NCI-H226 (cell line): ENCODE data around the gene OR2J1.
A peak's percentile ranks its signal among the peaks of the same experiment; 100 is the strongest.
"Not testable (repeated sequence)": the region's sequence is repeated elsewhere in the genome, so short reads cannot be mapped to it uniquely, and the experiment has no call there.

Source experiments
- DNase-seq: peaks from one replicate; pipeline ENCODE4 v3.0.0-alpha.2; 2015

The OR2J1 gene

GRCh38 chr6:29099190-29099589, at the start of gene OR2J1:
TSS of gene OR2J1 (plus strand) at chr6:29099490. CDS start at chr6:29100943, 1,453 bp downstream.
- DNase-seq, result no peak

DNA sequence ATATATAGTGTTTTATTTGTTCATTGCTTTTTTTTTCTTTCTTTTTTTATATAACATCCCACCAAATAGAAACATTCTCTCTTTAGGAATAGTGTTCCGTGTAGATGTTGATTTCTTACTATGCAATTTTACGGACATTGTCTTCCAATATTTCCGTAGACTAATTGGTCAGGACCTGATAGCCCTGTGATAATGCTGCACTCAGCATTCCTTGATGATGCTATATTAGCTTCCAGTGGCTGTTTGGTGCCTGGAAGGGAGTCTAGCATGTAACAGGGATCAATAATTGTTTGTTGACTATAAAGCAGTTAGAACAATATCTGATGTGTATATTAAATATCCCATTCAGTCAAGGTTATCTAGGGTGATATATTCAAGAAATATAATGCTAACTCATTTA, 47.6 kb upstream of the OR2J1 start:
- DNase-seq, result no peak

GRCh38 chr6:29071831-29072723, 27.2 kb upstream of the OR2J1 start:
- DNase-seq, result peak; percentile 6

GRCh38 chr6:29079203-29079602, 20.1 kb upstream of the OR2J1 start:
- DNase-seq, result no peak

- no peak for DNase-seq
Observed at GRCh38 chr6:29081312-29081711, 18.0 kb upstream of the OR2J1 start.

GRCh38 chr6:29082457-29082856, 16.8 kb upstream of the OR2J1 start:
- no peak for DNase-seq

DNA sequence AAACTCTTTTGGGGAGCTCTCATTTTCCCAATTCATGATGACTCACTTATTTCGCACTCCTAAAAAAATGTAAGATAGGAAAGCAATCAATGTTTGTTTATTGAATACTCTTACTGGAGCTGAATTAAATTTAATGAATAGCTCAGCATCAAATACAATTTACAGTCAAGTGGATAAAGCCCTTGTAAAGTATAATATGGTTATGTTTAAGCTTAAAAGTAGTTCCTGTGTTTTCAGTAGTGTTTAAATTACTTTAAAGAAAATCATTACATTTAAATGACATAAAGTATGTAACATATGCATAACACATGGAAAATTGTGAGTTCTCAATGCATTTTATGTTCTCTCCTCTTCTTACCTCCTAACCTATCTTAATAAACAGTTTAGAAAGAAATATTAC, 12.1 kb upstream of the OR2J1 start, which contains the start of gene OR2B3:
Gene OR2B3 (minus strand): TSS at position 101 of the 400 bp plus-strand sequence. CDS start 65 bp downstream, at position 36.
- DNase-seq, result no peak

DNA sequence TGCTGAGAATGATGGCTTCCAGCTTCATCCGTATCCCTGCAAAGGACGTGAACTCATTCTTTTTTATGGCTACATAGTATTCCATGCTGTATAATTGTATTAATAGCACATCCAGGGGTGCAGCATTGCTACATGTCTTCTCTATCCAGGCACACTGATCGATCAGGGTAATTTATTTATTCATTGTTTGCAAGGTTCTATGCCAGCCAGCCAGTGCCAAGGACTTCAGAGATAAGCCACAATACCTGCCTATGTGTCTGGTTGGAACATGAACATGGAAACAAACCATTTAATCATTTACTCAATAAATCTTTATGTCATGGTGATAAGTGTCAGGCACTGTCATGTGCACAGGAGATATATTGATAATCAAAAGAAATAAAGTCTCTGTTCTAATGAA, 6.3 kb upstream of the OR2J1 start:
- no peak for DNase-seq

DNA sequence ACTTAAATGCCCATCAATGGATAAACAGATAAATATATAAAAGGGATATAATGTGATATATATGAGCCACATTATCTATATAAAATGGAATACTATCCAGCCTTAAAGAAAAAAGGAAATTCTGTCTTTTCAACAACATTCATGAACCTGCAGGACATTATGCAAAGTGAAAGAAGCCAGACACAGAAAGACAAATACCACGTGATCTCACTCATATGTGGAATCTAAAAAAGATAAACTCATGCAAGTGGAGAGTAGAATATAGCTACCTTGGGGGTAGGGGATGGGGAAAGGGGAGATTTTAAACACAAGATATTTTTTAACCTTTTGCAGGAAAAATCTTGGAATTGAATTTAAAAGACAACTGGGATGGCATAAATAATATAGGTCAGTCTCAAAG, 1.5 kb upstream of the OR2J1 start:
- no peak for DNase-seq

DNA sequence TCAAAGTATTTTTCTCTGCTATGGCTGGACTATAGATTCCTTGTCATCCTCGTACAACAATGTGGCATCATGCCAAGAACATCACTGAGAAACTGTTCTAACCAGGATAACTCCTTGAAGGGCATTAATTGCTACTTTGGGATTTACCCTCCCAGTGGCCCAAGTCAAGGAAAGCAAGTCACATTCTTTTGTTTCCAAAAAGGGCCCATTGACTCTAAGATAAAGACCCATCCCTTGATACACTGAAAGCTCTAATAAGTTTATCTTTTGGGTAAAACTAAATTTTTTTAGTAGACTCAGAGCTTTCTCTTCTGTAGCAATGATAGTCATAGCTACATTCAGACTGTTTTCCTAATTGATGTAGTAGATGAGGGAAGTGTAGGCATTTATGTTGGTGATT, 8.5 kb downstream of the OR2J1 start, which contains the start of gene OR2J3:
Gene OR2J3 (plus strand): TSS at position 301 of the 400 bp plus-strand sequence. CDS start 3,833 bp downstream, outside the sequence.
- no peak for DNase-seq

GRCh38 chr6:29112135-29112534, 12.8 kb downstream of the OR2J1 start:
- DNase-seq, result no peak

DNA sequence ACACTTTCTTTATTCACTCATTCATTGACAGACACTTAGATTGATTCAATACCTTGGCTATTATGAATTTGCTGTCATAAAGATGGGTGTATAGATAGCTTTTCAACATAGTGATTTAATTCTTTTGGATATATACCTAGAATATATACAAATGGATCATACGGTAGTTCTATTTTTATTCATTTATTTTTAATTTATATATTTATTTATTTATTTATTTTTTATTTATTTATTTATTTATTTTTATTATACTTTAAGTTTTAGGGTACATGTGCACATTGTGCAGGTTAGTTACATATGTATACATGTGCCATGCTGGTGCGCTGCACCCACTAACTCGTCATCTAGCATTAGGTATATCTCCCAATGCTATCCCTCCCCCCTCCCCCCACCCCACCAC, 15.7 kb downstream of the OR2J1 start:
- not testable (repeated sequence) for DNase-seq

DNA sequence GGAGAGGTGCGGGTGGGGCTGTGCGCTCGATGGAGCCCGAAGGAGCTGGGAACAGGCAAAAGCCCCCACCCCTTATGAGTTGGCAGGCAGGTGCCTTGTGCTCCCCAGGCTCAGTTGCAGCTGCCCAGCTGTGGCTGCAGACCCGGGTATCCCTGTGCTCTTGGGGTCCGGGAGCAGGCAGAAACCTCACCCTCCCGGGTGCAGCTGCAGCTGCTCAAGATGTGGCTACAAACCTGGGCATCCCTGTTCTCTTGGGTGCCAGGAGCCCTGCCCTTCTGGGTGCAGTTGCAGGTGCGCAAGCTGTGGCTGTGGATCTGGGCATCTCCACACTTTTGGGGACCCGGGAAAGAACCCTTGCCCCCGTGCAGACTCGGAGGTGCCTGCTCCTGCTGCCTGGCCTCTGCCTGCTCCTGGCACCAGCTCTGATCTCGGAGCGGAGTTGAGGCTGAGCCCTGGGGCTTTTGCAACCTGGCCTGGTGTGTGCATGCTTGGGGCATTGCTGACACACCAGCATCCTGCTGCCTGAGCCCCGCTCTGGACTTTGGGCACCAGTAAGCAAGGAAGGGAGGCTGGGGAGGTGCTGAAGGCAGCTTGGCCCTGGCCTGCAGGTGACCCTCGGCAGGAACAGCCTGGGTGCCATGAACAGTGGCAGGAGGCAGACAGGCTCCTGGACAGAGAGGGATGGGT, 30.2 kb downstream of the OR2J1 start:
- no peak for DNase-seq

DNA sequence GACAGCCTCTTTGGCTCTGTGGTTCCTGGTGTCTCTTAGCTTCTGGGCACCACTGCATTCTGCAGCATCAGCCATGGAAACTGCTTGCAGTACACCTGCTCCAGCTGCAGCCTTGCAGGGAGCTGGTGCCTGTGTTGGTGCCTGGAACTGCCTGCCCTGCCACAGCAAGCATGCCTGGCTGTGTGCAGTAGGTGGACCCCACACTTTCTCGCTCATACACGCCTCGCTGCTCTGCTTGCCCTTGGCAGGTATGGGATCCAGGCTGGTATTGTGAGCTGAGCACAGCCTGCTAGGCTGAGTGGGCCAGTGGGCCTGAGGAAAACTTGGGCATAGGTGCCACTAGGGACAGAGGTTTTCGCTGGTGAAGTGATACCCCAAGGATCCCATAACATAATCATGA, 31.4 kb downstream of the OR2J1 start:
- no peak for DNase-seq

GRCh38 chr6:29131691-29132090, 32.4 kb downstream of the OR2J1 start:
- DNase-seq, result no peak

DNA sequence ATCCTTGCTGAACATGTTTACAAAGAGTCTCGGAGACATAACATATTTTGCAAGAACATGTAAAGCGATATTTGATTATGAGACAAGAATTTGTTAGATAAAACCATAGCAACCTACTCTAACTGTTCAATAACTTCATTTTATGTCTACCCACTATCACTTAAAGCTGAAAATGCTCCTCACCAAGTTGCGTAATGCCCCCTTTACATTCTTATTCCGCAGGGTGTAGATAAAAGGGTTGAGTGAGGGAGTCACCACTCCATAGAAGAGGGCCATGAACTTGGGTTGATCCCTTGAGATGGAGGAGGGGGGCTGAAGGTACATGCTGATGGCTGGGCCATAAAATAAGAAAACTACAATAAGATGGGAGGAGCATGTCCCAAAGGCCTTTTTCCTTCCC, 38.4 kb downstream of the OR2J1 start:
- DNase-seq, result no peak

DNA sequence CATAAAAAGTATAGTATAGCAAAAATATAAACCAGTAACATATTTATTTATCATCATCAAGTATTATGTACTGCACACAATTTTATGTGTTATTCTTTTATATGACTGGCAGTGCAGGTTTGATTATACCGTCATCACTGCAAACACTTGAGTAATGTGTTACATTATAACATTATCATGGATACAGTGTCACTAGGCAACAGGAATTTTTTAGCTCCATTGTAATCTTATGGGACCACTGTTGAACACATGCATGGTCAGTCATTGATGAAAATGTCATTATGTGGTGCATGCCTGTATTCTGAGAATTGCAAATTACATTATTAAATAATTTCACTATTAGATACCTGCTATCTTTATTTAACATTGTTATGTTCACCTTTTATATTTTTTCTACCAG, 42.3 kb downstream of the OR2J1 start:
- no peak for DNase-seq

DNA sequence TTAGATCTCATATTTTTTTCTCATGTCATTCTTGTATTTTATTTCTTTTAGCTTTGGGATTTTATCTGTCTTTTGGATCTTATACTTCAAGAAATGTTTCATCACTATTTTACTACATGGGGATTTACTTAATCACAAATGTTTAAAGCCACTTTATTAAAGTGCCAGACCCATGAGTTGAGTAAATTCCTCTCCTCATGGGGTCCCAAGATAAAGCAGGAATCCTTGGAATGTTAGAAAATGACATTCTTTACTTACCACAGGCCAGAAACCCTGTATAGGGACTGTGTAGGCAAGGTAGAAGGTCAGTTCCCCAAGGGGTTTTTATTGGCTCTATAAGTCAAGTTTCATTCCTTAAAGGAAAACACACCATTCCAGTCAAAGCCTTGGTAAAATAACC, 43.0 kb downstream of the OR2J1 start:
- DNase-seq, result no peak

- no peak for DNase-seq
Observed at GRCh38 chr6:29146179-29146578, 46.9 kb downstream of the OR2J1 start.

DNA sequence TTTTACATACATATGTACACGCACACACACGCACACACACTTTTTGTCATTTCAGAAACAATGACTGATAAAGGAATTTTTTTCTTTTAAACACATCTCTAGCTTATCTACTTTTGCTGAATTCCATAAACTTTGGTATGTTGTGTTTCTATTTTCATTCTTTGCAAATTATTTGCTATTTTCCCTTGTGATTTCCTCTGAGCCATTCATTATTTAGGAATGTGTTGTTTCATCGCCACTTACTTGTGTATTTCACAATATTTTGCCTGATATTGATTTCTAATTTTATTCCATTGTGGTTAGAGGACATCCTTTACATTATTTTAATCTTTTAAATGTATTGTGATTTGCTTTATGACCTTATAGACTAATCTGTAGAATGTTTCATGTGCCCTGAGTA, 47.8 kb downstream of the OR2J1 start:
- DNase-seq, result no peak

- not testable (repeated sequence) for DNase-seq
Observed at GRCh38 chr6:29149444-29149843, 50.2 kb downstream of the OR2J1 start.
